ENCODE measurements around the gene ACOXL. TPM values are rescaled to one million over a fixed set of nuclear protein-coding genes. Genes with fewer than 3 reads are reported as not detected.

The ACOXL gene
- total RNA-seq, 2 experiments from 2014 or later, result not detected

GRCh38 chr2:110978148-110978547 lies 245.8 kb downstream of the ACOXL start:
- Mint-ChIP-seq H3K36me3 (ENCODE audit: low read depth) (no peaks in the 10 kb centered on the region), H3K27ac (no peak overlapping the region), H3K4me1 (ENCODE audit: low read depth) (no peaks in the 10 kb centered on the region), H3K27me3 (ENCODE audit: low read depth) (peaks cover 6% of the 10 kb centered on the region), H3K4me3 (no peak overlapping the region), H3K9me3 (no peaks in the 10 kb centered on the region)
- CTCF ChIA-PET, result no interaction called here
- no peak for DNase-seq
- intact Hi-C loops (cut with micrococcal nuclease), result no loop called here

- H3K36me3 Mint-ChIP-seq (ENCODE audit: low read depth), result no peaks in the 10 kb centered on the region
- peaks cover 6% of the 10 kb centered on the region for H3K27me3 Mint-ChIP-seq (ENCODE audit: low read depth)
- CTCF ChIA-PET, result no interaction called here
- no peak overlapping the region for H3K27ac Mint-ChIP-seq
- no peak overlapping the region for H3K4me3 Mint-ChIP-seq
- no peaks in the 10 kb centered on the region for H3K9me3 Mint-ChIP-seq
- H3K4me1 Mint-ChIP-seq (ENCODE audit: low read depth), result no peaks in the 10 kb centered on the region
- intact Hi-C loops (cut with micrococcal nuclease), result no loop called here
- DNase-seq, result no peak
Observed at GRCh38 chr2:110978756-110979470, 246.5 kb downstream of the ACOXL start.

GRCh38 chr2:110979471-110980338 lies 247.3 kb downstream of the ACOXL start:
- no peak for DNase-seq
- H3K27ac Mint-ChIP-seq, result no peak overlapping the region
- H3K9me3 Mint-ChIP-seq, result no peaks in the 10 kb centered on the region
- no peaks in the 10 kb centered on the region for H3K4me1 Mint-ChIP-seq (ENCODE audit: low read depth)
- intact Hi-C loops (cut with micrococcal nuclease), result no loop called here
- no peaks in the 10 kb centered on the region for H3K27me3 Mint-ChIP-seq (ENCODE audit: low read depth)
- no peaks in the 10 kb centered on the region for H3K36me3 Mint-ChIP-seq (ENCODE audit: low read depth)
- no peak overlapping the region for H3K4me3 Mint-ChIP-seq
- CTCF ChIA-PET, result no interaction called here

GRCh38 chr2:110980339-110981062 lies 248.1 kb downstream of the ACOXL start:
- no peak overlapping the region for H3K4me3 Mint-ChIP-seq

GRCh38 chr2:110983133-110983532 lies 250.8 kb downstream of the ACOXL start:
- intact Hi-C loops (cut with micrococcal nuclease), result no loop called here
- CTCF ChIA-PET, result no interaction called here
- Mint-ChIP-seq H3K4me1 (ENCODE audit: low read depth) (no peaks in the 10 kb centered on the region), H3K27ac (no peak overlapping the region), H3K9me3 (no peaks in the 10 kb centered on the region), H3K4me3 (no peak overlapping the region), H3K27me3 (ENCODE audit: low read depth) (no peaks in the 10 kb centered on the region), H3K36me3 (ENCODE audit: low read depth) (no peaks in the 10 kb centered on the region)
- no peak for DNase-seq

More at GRCh38 chr2:110980339-110981062, 248.1 kb downstream of the ACOXL start:
- no peak for DNase-seq
- no peaks in the 10 kb centered on the region for H3K4me1 Mint-ChIP-seq (ENCODE audit: low read depth)
- H3K27me3 Mint-ChIP-seq (ENCODE audit: low read depth), result no peaks in the 10 kb centered on the region
- H3K36me3 Mint-ChIP-seq (ENCODE audit: low read depth), result no peaks in the 10 kb centered on the region
- CTCF ChIA-PET, result no interaction called here
- H3K9me3 Mint-ChIP-seq, result no peaks in the 10 kb centered on the region
- no peak overlapping the region for H3K27ac Mint-ChIP-seq
- intact Hi-C loops (cut with micrococcal nuclease), result no loop called here

GRCh38 chr2:110984694-110985490 lies 252.5 kb downstream of the ACOXL start:
- DNase-seq, result no peak
- Mint-ChIP-seq H3K4me1 (ENCODE audit: low read depth) (no peaks in the 10 kb centered on the region), H3K27me3 (ENCODE audit: low read depth) (no peaks in the 10 kb centered on the region), H3K9me3 (no peaks in the 10 kb centered on the region), H3K27ac (no peak overlapping the region), H3K4me3 (no peak overlapping the region), H3K36me3 (ENCODE audit: low read depth) (no peaks in the 10 kb centered on the region)
- CTCF ChIA-PET, result no interaction called here
- intact Hi-C loops (cut with micrococcal nuclease), result no loop called here

- intact Hi-C loops (cut with micrococcal nuclease), result no loop called here
- peaks cover 16% of the 10 kb centered on the region for H3K27me3 Mint-ChIP-seq (ENCODE audit: low read depth)
- no peak overlapping the region for H3K4me3 Mint-ChIP-seq
- CTCF ChIA-PET, result no interaction called here
- no peaks in the 10 kb centered on the region for H3K36me3 Mint-ChIP-seq (ENCODE audit: low read depth)
- no peak for DNase-seq
- H3K4me1 Mint-ChIP-seq (ENCODE audit: low read depth), result peaks cover 13% of the 10 kb centered on the region
- H3K27ac Mint-ChIP-seq, result no peak overlapping the region
- H3K9me3 Mint-ChIP-seq, result peaks cover 1% of the 10 kb centered on the region
Observed at GRCh38 chr2:110990440-110990839, 258.1 kb downstream of the ACOXL start.

GRCh38 chr2:110991911-110992310 lies 259.5 kb downstream of the ACOXL start:
- intact Hi-C loops (cut with micrococcal nuclease), result no loop called here
- DNase-seq, result no peak
- Mint-ChIP-seq H3K27ac (no peak overlapping the region), H3K4me1 (ENCODE audit: low read depth) (peaks cover 13% of the 10 kb centered on the region), H3K36me3 (ENCODE audit: low read depth) (no peaks in the 10 kb centered on the region), H3K27me3 (ENCODE audit: low read depth) (peaks cover 22% of the 10 kb centered on the region), H3K9me3 (peaks cover 1% of the 10 kb centered on the region), H3K4me3 (no peak overlapping the region)
- CTCF ChIA-PET, result no interaction called here

GRCh38 chr2:110992886-110993285 lies 260.5 kb downstream of the ACOXL start:
- peaks cover 13% of the 10 kb centered on the region for H3K4me1 Mint-ChIP-seq (ENCODE audit: low read depth)
- CTCF ChIA-PET, result no interaction called here
- no peak for DNase-seq
- H3K36me3 Mint-ChIP-seq (ENCODE audit: low read depth), result no peaks in the 10 kb centered on the region
- no peak overlapping the region for H3K4me3 Mint-ChIP-seq
- H3K9me3 Mint-ChIP-seq, result peaks cover 1% of the 10 kb centered on the region
- H3K27ac Mint-ChIP-seq, result no peak overlapping the region
- intact Hi-C loops (cut with micrococcal nuclease), result no loop called here
- H3K27me3 Mint-ChIP-seq (ENCODE audit: low read depth), result peaks cover 24% of the 10 kb centered on the region

GRCh38 chr2:110993557-110994231 lies 261.3 kb downstream of the ACOXL start:
- Mint-ChIP-seq H3K27ac (no peak overlapping the region), H3K4me1 (ENCODE audit: low read depth) (peaks cover 13% of the 10 kb centered on the region), H3K27me3 (ENCODE audit: low read depth) (peaks cover 28% of the 10 kb centered on the region), H3K36me3 (ENCODE audit: low read depth) (no peaks in the 10 kb centered on the region), H3K9me3 (peaks cover 1% of the 10 kb centered on the region), H3K4me3 (no peak overlapping the region)
- CTCF ChIA-PET, result interaction anchor here (0.6 kb wide), 1 partner anchor 207 kb away, joined by 4 read pairs; no protein-coding TSS in a partner anchor
- peak; percentile 22 for DNase-seq
- intact Hi-C loops (cut with micrococcal nuclease), result no loop called here

- H3K27me3 Mint-ChIP-seq (ENCODE audit: low read depth), result peaks cover 29% of the 10 kb centered on the region
- H3K4me3 Mint-ChIP-seq, result no peak overlapping the region
- H3K9me3 Mint-ChIP-seq, result peaks cover 1% of the 10 kb centered on the region
- CTCF ChIA-PET, result interaction anchor here (0.6 kb wide), 1 partner anchor 207 kb away, joined by 4 read pairs; no protein-coding TSS in a partner anchor
- intact Hi-C loops (cut with micrococcal nuclease), result no loop called here
- no peaks in the 10 kb centered on the region for H3K36me3 Mint-ChIP-seq (ENCODE audit: low read depth)
- peaks cover 13% of the 10 kb centered on the region for H3K4me1 Mint-ChIP-seq (ENCODE audit: low read depth)
- DNase-seq, result no peak
- H3K27ac Mint-ChIP-seq, result no peak overlapping the region
Observed at GRCh38 chr2:110994250-110994961, 262.0 kb downstream of the ACOXL start.
